H1 (cell line): ENCODE data around the gene FRMD4B. TPM values are rescaled to one million over a fixed set of nuclear protein-coding genes. Genes with fewer than 3 reads are reported as not detected.

ENCODE experiments used
- CTCF ChIA-PET: fragments of 300-600 bp; sonication (Branson Sonifier 250); formaldehyde crosslinking; loops from one replicate; lab custom pipeline; 2021; ENCODE audit not compliant: partially characterized antibody; lab: Charles Lee
- POLR2A ChIA-PET: fragments of 300-600 bp; sonication (Branson Sonifier 250); formaldehyde crosslinking; loops from one replicate; lab custom pipeline; 2021; ENCODE audit warnings: inconsistent platforms; ENCODE audit not compliant: partially characterized antibody; lab: Charles Lee
- DNase-seq, 2 experiments: peaks; one replicate each; pipeline versions ENCODE4 v3.0.0 to v3.0.0-alpha.2; 2010 to 2022; ENCODE audit warnings: low spot score in 2 of 2, low read depth in 1 of 2, mixed read lengths in 1 of 2
- FAIRE-seq: peaks from 2 replicates; lab custom pipeline; 2011; peaks lifted over from hg19 to GRCh38; lab: Jason Lieb, UNC
- H2AFZ ChIP-seq: 2 replicates; pipeline ENCODE4 v1.8.1; 2012; ENCODE audit warnings: low read length, inconsistent platforms
- H2AK5ac ChIP-seq: 2 replicates; pipeline ENCODE4 v1.6.1; 2013; ENCODE audit warnings: low read depth, low read length
- H2BK120ac ChIP-seq: replicated peaks from 2 replicates; pipeline ENCODE3; 2013; ENCODE audit warnings: low read depth, low read length, inconsistent platforms
- H2BK12ac ChIP-seq: 2 replicates; pipeline ENCODE4 v1.6.1; 2013; ENCODE audit warnings: low read depth, low read length
- H2BK15ac ChIP-seq: 2 replicates; pipeline ENCODE4 v1.6.1; 2013; ENCODE audit warnings: low read length
- H2BK20ac ChIP-seq: 2 replicates; pipeline ENCODE4 v1.6.1; 2013; ENCODE audit warnings: low read length
- H2BK5ac ChIP-seq: 2 replicates; pipeline ENCODE4 v1.6.1; 2013; ENCODE audit warnings: low read depth, low read length
- H3K14ac ChIP-seq: 2 replicates; pipeline ENCODE4 v1.6.1; 2013; ENCODE audit warnings: inconsistent platforms; ENCODE audit not compliant: insufficient read length
- H3K18ac ChIP-seq: 2 replicates; pipeline ENCODE4 v1.6.1; 2013; ENCODE audit warnings: low read length; ENCODE audit errors: extremely low read depth
- H3K23ac ChIP-seq: 2 replicates; pipeline ENCODE4 v1.6.1; 2013; ENCODE audit warnings: inconsistent platforms; ENCODE audit not compliant: insufficient read length
- H3K23me2 ChIP-seq: 2 replicates; pipeline ENCODE4 v1.6.1; 2013; ENCODE audit warnings: low read depth, low read length
- H3K27ac ChIP-seq: 2 replicates; pipeline ENCODE4 v1.6.1; 2011; ENCODE audit warnings: low read depth, low read length, inconsistent platforms
- H3K27me3 ChIP-seq, 4 experiments: replicated peaks in 1 of 4; 1 replicate in 1 of 4; 2 replicates in 3 of 4; pipeline versions ENCODE4 v1.6.1 to v1.8.1; 2011 to 2013; ENCODE audit warnings: low read length in 3 of 4, mild to moderate bottlenecking in 3 of 4, inconsistent platforms in 2 of 4, mixed read lengths in 2 of 4, moderate library complexity in 1 of 4; ENCODE audit not compliant: control insufficient read depth in 3 of 4, insufficient read depth in 3 of 4; ENCODE audit errors: extremely low read depth in 1 of 4
- H3K36me3 ChIP-seq, 4 experiments: 2 replicates each; pipeline versions ENCODE4 v1.6.1 to v1.8.1; 2011 to 2013; ENCODE audit warnings: mild to moderate bottlenecking in 4 of 4, low read length in 3 of 4, moderate library complexity in 2 of 4, control low read depth in 1 of 4, inconsistent platforms in 1 of 4; ENCODE audit not compliant: insufficient read depth in 4 of 4, control insufficient read depth in 2 of 4
- H3K4ac ChIP-seq: replicated peaks from 2 replicates; pipeline ENCODE3; 2013; ENCODE audit warnings: low read length, low read depth, mixed read lengths, inconsistent platforms; ENCODE audit not compliant: insufficient read length
- H3K4me1 ChIP-seq, 4 experiments: replicated peaks in 1 of 4; 1 replicate in 1 of 4; 2 replicates in 3 of 4; pipeline versions ENCODE4 v1.6.1 to v1.8.1; 2011 to 2013; ENCODE audit warnings: low read length in 3 of 4, inconsistent platforms in 2 of 4, mixed read lengths in 1 of 4; ENCODE audit not compliant: insufficient read depth in 4 of 4, control insufficient read depth in 3 of 4
- H3K4me2 ChIP-seq, 2 experiments: 2 replicates each; pipeline versions ENCODE4 v1.6.1 to v1.8.1; 2011 to 2013; ENCODE audit warnings: low read depth in 2 of 2, low read length in 2 of 2, control low read depth in 1 of 2, inconsistent platforms in 1 of 2, mild to moderate bottlenecking in 1 of 2; ENCODE audit not compliant: insufficient read depth in 1 of 2
- H3K4me3 ChIP-seq, 4 experiments: fragments of 200-600, 300-600 bp in 1 of 4; sonication (generic), shearing (Covaris generic), sonication (Bioruptor Twin) in 1 of 4; 2 replicates each; pipeline versions ENCODE4 v1.5.1 to v1.8.1; 2011 to 2016; ENCODE audit warnings: low read length in 4 of 4, low read depth in 3 of 4, control low read depth in 2 of 4, inconsistent platforms in 2 of 4, mild to moderate bottlenecking in 2 of 4, mixed read lengths in 1 of 4, moderate library complexity in 1 of 4; ENCODE audit not compliant: insufficient read depth in 2 of 4; ENCODE audit errors: extremely low read depth in 1 of 4
- H3K56ac ChIP-seq: replicated peaks from 2 replicates; pipeline ENCODE3; 2013; ENCODE audit warnings: low read depth, mild to moderate bottlenecking, mixed read lengths, low read length, inconsistent platforms; ENCODE audit not compliant: insufficient read length
- H3K79me1 ChIP-seq: 2 replicates; pipeline ENCODE4 v1.6.1; 2013; ENCODE audit warnings: low read depth, low read length, control low read depth
- H3K79me2 ChIP-seq, 2 experiments: 2 replicates each; pipeline versions ENCODE4 v1.6.1 to v1.8.1; 2012 to 2013; ENCODE audit warnings: low read length in 2 of 2, mild to moderate bottlenecking in 2 of 2, inconsistent platforms in 1 of 2; ENCODE audit not compliant: insufficient read depth in 2 of 2, control insufficient read depth in 1 of 2
- H3K9ac ChIP-seq, 4 experiments: replicated peaks in 1 of 4; 1 replicate in 1 of 4; 2 replicates in 3 of 4; pipeline versions ENCODE4 v1.6.1 to v1.8.1; 2011 to 2013; ENCODE audit warnings: low read depth in 3 of 4, low read length in 3 of 4, control low read depth in 2 of 4, mild to moderate bottlenecking in 2 of 4, moderate library complexity in 2 of 4, inconsistent platforms in 1 of 4; ENCODE audit errors: extremely low read depth in 1 of 4
- H3K9me3 ChIP-seq, 2 experiments: 2 replicates each; pipeline versions ENCODE4 v1.6.1 to v1.8.1; 2012 to 2013; ENCODE audit warnings: mild to moderate bottlenecking in 2 of 2, moderate library complexity in 2 of 2, control low read depth in 1 of 2, inconsistent platforms in 1 of 2, low read depth in 1 of 2, low read length in 1 of 2, mixed read lengths in 1 of 2; ENCODE audit not compliant: insufficient read depth in 2 of 2
- H4K20me1 ChIP-seq, 2 experiments: replicated peaks in 1 of 2; 2 replicates each; pipeline versions ENCODE3 to v1.8.1; 2011 to 2013; ENCODE audit warnings: inconsistent platforms in 2 of 2, low read length in 2 of 2, mild to moderate bottlenecking in 1 of 2; ENCODE audit not compliant: insufficient read depth in 2 of 2, control insufficient read depth in 1 of 2
- H4K5ac ChIP-seq: 2 replicates; pipeline ENCODE4 v1.6.1; 2013; ENCODE audit warnings: low read length, low read depth, mixed read lengths, inconsistent platforms; ENCODE audit not compliant: insufficient read length
- H4K8ac ChIP-seq: 2 replicates; pipeline ENCODE4 v1.8.0; 2013; ENCODE audit warnings: mild to moderate bottlenecking, moderate library complexity, low read length, inconsistent platforms; ENCODE audit not compliant: insufficient read depth; ENCODE audit errors: extremely low read depth
- H4K91ac ChIP-seq: replicated peaks from 2 replicates; pipeline ENCODE3; 2013; ENCODE audit warnings: low read length, mixed read lengths, inconsistent platforms; ENCODE audit not compliant: insufficient read length
- NRF1 ChIP-seq: IDR thresholded peaks from 2 replicates; pipeline ENCODE4 v1.6.1; 2011; ENCODE audit warnings: mild to moderate bottlenecking, low read depth, low read length, improper control_type of control experiment
- POLR2A ChIP-seq, 2 experiments: IDR thresholded peaks; 1 replicate in 1 of 2; 2 replicates in 1 of 2; pipeline ENCODE4 v1.6.1; 2011; ENCODE audit warnings: low read depth in 2 of 2, low read length in 2 of 2, mild to moderate bottlenecking in 2 of 2; ENCODE audit errors: control extremely low read depth in 1 of 2
- TCF12 ChIP-seq: IDR thresholded peaks from 2 replicates; pipeline ENCODE4 v1.6.1; 2011; ENCODE audit warnings: low read depth, mild to moderate bottlenecking, low read length
- WGBS, 2 experiments: shearing (Covaris generic) in 1 of 2; methylation state at CpG; one replicate each; pipeline versions ENCODE4 v1.1.6 to v1.1.7; 2013 to 2015; ENCODE audit warnings: low lambda C conversion rate in 2 of 2, mixed read lengths in 2 of 2, inconsistent platforms in 1 of 2, low coverage in 1 of 2, missing lambda C conversion rate in 1 of 2; ENCODE audit not compliant: insufficient replicate concordance in 2 of 2, insufficient coverage in 1 of 2, insufficient read length in 1 of 2; ENCODE audit errors: extremely low coverage in 1 of 2, missing lambda C conversion rate in 1 of 2; 5-methylcytosine and 5-hydroxymethylcytosine counted together
- polyA plus RNA-seq, 7 experiments: library from polyadenylated mRNA; depleted of rRNA in 3 of 7; stranded (reverse) in 5 of 7; unstranded in 2 of 7; fragments of >200 nt in 5 of 7; fragments of 200-250 nt in 2 of 7; gene quantifications; 1 replicate in 5 of 7; 2 replicates in 1 of 7; 4 replicates in 1 of 7; pipeline versions ENCODE4 v1.2.1 to v1.2.3, GENCODE V29; 2011 to 2013; ENCODE audit warnings: missing spikeins in 2 of 7, mixed read lengths in 2 of 7
- total RNA-seq: library from RNA; stranded (reverse); fragmentation: NEBNext Ultra II Directional; extraction: Animal tissue kit (Norgen Biotek cat#: 25700); gene quantifications from 2 replicates; pipeline ENCODE4 v1.2.1, GENCODE V29; 2021
- TF ChIP-seq, protein P1 (sequence below): IDR thresholded peaks from 2 replicates; pipeline ENCODE4 v1.6.1; 2011; ENCODE audit warnings: low read length, improper control_type of control experiment

FRMD4B gene
- total and polyA plus RNA-seq, 2 of the 8 experiments (the other 6 are each of a cell fraction or from before 2014, with no cell fraction given) = 2.7 to 7.2 TPM

DNA sequence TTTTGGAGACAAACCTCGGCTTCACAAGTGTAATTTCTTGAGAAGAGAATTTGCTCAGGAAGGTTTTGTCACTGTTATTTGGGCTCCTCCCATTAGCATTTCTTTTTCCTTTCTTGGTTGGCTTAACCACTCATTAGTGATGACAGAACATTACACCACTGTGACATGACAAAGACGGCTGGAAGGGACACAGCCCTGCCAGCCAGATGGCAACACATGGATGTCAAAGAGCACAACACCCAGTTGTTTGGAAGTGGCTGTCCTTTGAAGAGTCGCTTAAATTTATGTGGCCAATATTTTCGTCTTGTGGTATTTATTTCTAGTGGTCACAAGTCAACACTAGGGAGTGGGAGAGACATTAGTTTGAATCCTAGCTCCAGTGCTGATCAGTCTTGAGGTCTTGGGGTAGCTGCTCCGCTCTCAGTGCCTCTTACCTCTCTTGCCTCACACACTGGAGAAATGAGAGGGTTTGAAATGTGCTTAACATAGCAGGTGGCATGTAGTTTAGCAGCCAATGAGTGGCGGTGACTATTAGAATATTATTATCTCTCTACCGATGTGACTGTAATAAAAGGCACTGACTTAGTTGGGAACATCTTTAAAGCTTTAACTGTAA is 92.8 kb downstream of the FRMD4B start:
- H2BK12ac ChIP-seq = no peak overlapping the region
- 0 out of 2 replicates have a peak, but pooled peaks cover 1% of the 10 kb centered on the region for H3K23me2 ChIP-seq

More for the DNA sequence above, 92.8 kb downstream of the FRMD4B start:
- TF ChIP-seq POLR2A (IDR thresholded peaks at IDR 0.05; ENCODE audit: control extremely low read depth in 1 of 2, low read depth in 2 of 2, low read length in 2 of 2) (no peak), TCF12 (no peak), NRF1 (no peak)
- TF ChIP-seq, protein P1, sequence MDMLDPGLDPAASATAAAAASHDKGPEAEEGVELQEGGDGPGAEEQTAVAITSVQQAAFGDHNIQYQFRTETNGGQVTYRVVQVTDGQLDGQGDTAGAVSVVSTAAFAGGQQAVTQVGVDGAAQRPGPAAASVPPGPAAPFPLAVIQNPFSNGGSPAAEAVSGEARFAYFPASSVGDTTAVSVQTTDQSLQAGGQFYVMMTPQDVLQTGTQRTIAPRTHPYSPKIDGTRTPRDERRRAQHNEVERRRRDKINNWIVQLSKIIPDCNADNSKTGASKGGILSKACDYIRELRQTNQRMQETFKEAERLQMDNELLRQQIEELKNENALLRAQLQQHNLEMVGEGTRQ = no peak
- no peak overlapping the region for H3K4me2 ChIP-seq
- H3K9ac ChIP-seq = no peak overlapping the region
- no peak overlapping the region for H3K27ac ChIP-seq
- H2AFZ ChIP-seq = no peak overlapping the region
- peaks cover 8 to 24% (median 11%) of the 10 kb centered on the region in 4 experiments; a peak in 5 of 7 replicates for H3K4me1 ChIP-seq
- H2BK120ac ChIP-seq = no peak overlapping the region
- H3K4ac ChIP-seq = no peak overlapping the region
- no peaks in the 10 kb centered on the region for H3K79me2 ChIP-seq
- no peak overlapping the region for H2BK15ac ChIP-seq
- H3K14ac ChIP-seq = no peak overlapping the region
- H3K27me3 ChIP-seq = peaks cover 0 to 4% (median 0%) of the 10 kb centered on the region in 4 experiments; a peak in 3 of 7 replicates
- H2AK5ac ChIP-seq = no peak overlapping the region
- H4K8ac ChIP-seq = no peak overlapping the region
- no peak overlapping the region for H3K56ac ChIP-seq
- no peak overlapping the region for H3K18ac ChIP-seq
- H2BK20ac ChIP-seq = no peak overlapping the region
- WGBS, 2 experiments = 93% methylated on average over 7 of the region's 7 CpGs; no CpG with 5 or more reads in 1 of the 2 experiments
- H3K23ac ChIP-seq = no peak overlapping the region
- H2BK5ac ChIP-seq = no peak overlapping the region
- ChIA-PET CTCF (interaction anchor here (6.7 to 23.9 kb wide), 2 partner anchors 12 to 133 kb away, joined by 44 to 471 read pairs; no protein-coding TSS in a partner anchor), POLR2A (no interaction called here)
- H3K36me3 ChIP-seq = no peaks in the 10 kb centered on the region
- H4K91ac ChIP-seq = no peak overlapping the region
- FAIRE-seq (no peak), DNase-seq (no peak)
- H3K4me3 ChIP-seq = no peak overlapping the region
- no peaks in the 10 kb centered on the region for H3K9me3 ChIP-seq
- no peaks in the 10 kb centered on the region for H4K20me1 ChIP-seq
- H4K5ac ChIP-seq = no peak overlapping the region
- no peaks in the 10 kb centered on the region for H3K79me1 ChIP-seq
